ENCODE measurements around the gene FAHD2B.
"Not testable (repeated sequence)": the region's sequence is repeated elsewhere in the genome, so short reads cannot be mapped to it uniquely, and the experiment has no call there.

The FAHD2B gene

GRCh38 chr2:97094772-97095611, at the start of gene FAHD2B:
TSS of gene FAHD2B (minus strand) at chr2:97094882. CDS start at chr2:97091706, 3,176 bp downstream.
- peak; percentile 72 for DNase-seq (ENCODE audit: low spot score)

GRCh38 chr2:97144016-97144415, 49.3 kb upstream of the FAHD2B start:
- not testable (repeated sequence) for DNase-seq (ENCODE audit: low spot score)

- not testable (repeated sequence) for DNase-seq (ENCODE audit: low spot score)
Observed at GRCh38 chr2:97129090-97129489, 34.4 kb upstream of the FAHD2B start.

GRCh38 chr2:97113882-97114255, 19.2 kb upstream of the FAHD2B start:
- not testable (repeated sequence) for DNase-seq (ENCODE audit: low spot score)

GRCh38 chr2:97113050-97113881, 18.6 kb upstream of the FAHD2B start, which contains the start of gene ANKRD36:
TSS of gene ANKRD36 (plus strand) at chr2:97113153. CDS start at chr2:97113740, 587 bp downstream.
- DNase-seq (ENCODE audit: low spot score): peak; percentile 74

- DNase-seq (ENCODE audit: low spot score): peak; percentile 81
Observed at GRCh38 chr2:97112320-97113049, 17.8 kb upstream of the FAHD2B start.

GRCh38 chr2:97111246-97111645, 16.6 kb upstream of the FAHD2B start:
- not testable (repeated sequence) for DNase-seq (ENCODE audit: low spot score)

- DNase-seq (ENCODE audit: low spot score): not testable (repeated sequence)
Observed at GRCh38 chr2:97106878-97107277, 12.2 kb upstream of the FAHD2B start.

GRCh38 chr2:97098786-97099372, 4.2 kb upstream of the FAHD2B start:
- not testable (repeated sequence) for DNase-seq (ENCODE audit: low spot score)

- no peak for DNase-seq (ENCODE audit: low spot score)
Observed at GRCh38 chr2:97095661-97096060, 979 bp upstream of the FAHD2B start.

GRCh38 chr2:97093983-97094771, 505 bp downstream of the FAHD2B start:
- DNase-seq (ENCODE audit: low spot score): peak; percentile 23

- DNase-seq (ENCODE audit: low spot score): not testable (repeated sequence)
Observed at GRCh38 chr2:97092946-97093345, 1.7 kb downstream of the FAHD2B start.

GRCh38 chr2:97088706-97089105, 6.0 kb downstream of the FAHD2B start:
- not testable (repeated sequence) for DNase-seq (ENCODE audit: low spot score)

- DNase-seq (ENCODE audit: low spot score): not testable (repeated sequence)
Observed at GRCh38 chr2:97085093-97085492, 9.6 kb downstream of the FAHD2B start.

- DNase-seq (ENCODE audit: low spot score): not testable (repeated sequence)
Observed at GRCh38 chr2:97083516-97083915, 11.2 kb downstream of the FAHD2B start.

- DNase-seq (ENCODE audit: low spot score): not testable (repeated sequence)
Observed at GRCh38 chr2:97082206-97082605, 12.5 kb downstream of the FAHD2B start.

- not testable (repeated sequence) for DNase-seq (ENCODE audit: low spot score)
Observed at GRCh38 chr2:97080855-97081254, 13.8 kb downstream of the FAHD2B start.

GRCh38 chr2:97077213-97077612, 17.5 kb downstream of the FAHD2B start:
- not testable (repeated sequence) for DNase-seq (ENCODE audit: low spot score)

GRCh38 chr2:97070915-97071314, 23.8 kb downstream of the FAHD2B start:
- DNase-seq (ENCODE audit: low spot score): not testable (repeated sequence)

- DNase-seq (ENCODE audit: low spot score): not testable (repeated sequence)
Observed at GRCh38 chr2:97068722-97069121, 26.0 kb downstream of the FAHD2B start.

GRCh38 chr2:97068074-97068473, 26.6 kb downstream of the FAHD2B start:
- no peak for DNase-seq (ENCODE audit: low spot score)
